GM12878 (cell line): Measurements from ENCODE around the gene ZNF558.

Experiments used
- BCL3 ChIP-seq: IDR thresholded peaks from 2 replicates; pipeline ENCODE4 v1.6.1; 2011; ENCODE audit warnings: borderline replicate concordance, low read depth, mild to moderate bottlenecking, moderate library complexity, low read length; ENCODE audit not compliant: insufficient read depth, poor library complexity, severe bottlenecking
- CBFB ChIP-seq: IDR thresholded peaks from 2 replicates; pipeline ENCODE4 v1.6.1; 2016; ENCODE audit warnings: antibody characterized with exemption, low read depth
- CHD2 ChIP-seq: IDR thresholded peaks from 2 replicates; pipeline ENCODE4 v1.6.1; 2011; ENCODE audit warnings: low read depth, low read length, improper control_type of control experiment, borderline replicate concordance
- CREM ChIP-seq: IDR thresholded peaks from 2 replicates; pipeline ENCODE4 v1.6.1; 2014; ENCODE audit warnings: antibody characterized with exemption, low read depth
- CTCF ChIP-seq, 3 experiments: IDR thresholded peaks in 2 of 3; conservative IDR thresholded peaks in 1 of 3; 2 replicates each; pipeline ENCODE4 v1.5.1; 2011; ENCODE audit warnings: low read depth in 3 of 3, low read length in 3 of 3, mild to moderate bottlenecking in 3 of 3, control low read depth in 2 of 3, moderate library complexity in 2 of 3, inconsistent platforms in 1 of 3, mixed read lengths in 1 of 3; ENCODE audit not compliant: control insufficient read depth in 2 of 3, insufficient read depth in 1 of 3; ENCODE audit errors: extremely low read depth in 1 of 3
- EP300 ChIP-seq, 2 experiments: fragments of 150-350 bp in 1 of 2; IDR thresholded peaks; 2 replicates each; pipeline ENCODE4 v1.6.1; 2011 to 2012; ENCODE audit warnings: low read depth in 2 of 2, low read length in 2 of 2, borderline replicate concordance in 1 of 2, improper control_type of control experiment in 1 of 2, inconsistent platforms in 1 of 2; ENCODE audit not compliant: control insufficient read depth in 1 of 2
- ETV6 ChIP-seq, 2 experiments: fragments of 450-650 bp in 1 of 2; IDR thresholded peaks in 1 of 2; conservative IDR thresholded peaks in 1 of 2; 2 replicates each; pipeline ENCODE4 v1.6.1; 2014; ENCODE audit warnings: antibody characterized with exemption in 1 of 2, borderline replicate concordance in 1 of 2, low read depth in 1 of 2, mild to moderate bottlenecking in 1 of 2, moderate library complexity in 1 of 2
- HDAC2 ChIP-seq: fragments of 200-600 bp; sonication (generic); IDR thresholded peaks from 2 replicates; pipeline ENCODE4 v1.6.1; 2017
- HDAC6 ChIP-seq: fragments of 200-600 bp; sonication (generic); IDR thresholded peaks from one replicate; pipeline ENCODE4 v1.8.0; 2017; ENCODE audit warnings: antibody characterized with exemption; ENCODE audit not compliant: unreplicated experiment
- KDM1A ChIP-seq: fragments of 200-600 bp; sonication (generic); IDR thresholded peaks from 2 replicates; pipeline ENCODE4 v1.6.1; 2016; ENCODE audit warnings: borderline replicate concordance
- MYC ChIP-seq: IDR thresholded peaks from 2 replicates; pipeline ENCODE4 v1.6.1; 2011; ENCODE audit warnings: mild to moderate bottlenecking, low read length, moderate library complexity, inconsistent platforms; ENCODE audit not compliant: insufficient read depth, insufficient replicate concordance, insufficient read length, severe bottlenecking
- POLR2AphosphoS5 ChIP-seq: IDR thresholded peaks from 2 replicates; pipeline ENCODE4 v1.6.1; 2011; ENCODE audit warnings: mild to moderate bottlenecking, low read length, inconsistent platforms
- RAD21 ChIP-seq: IDR thresholded peaks from 2 replicates; pipeline ENCODE4 v1.6.1; 2011; ENCODE audit warnings: mild to moderate bottlenecking, low read depth, low read length, moderate library complexity; ENCODE audit not compliant: insufficient read depth
- SREBF1 ChIP-seq: IDR thresholded peaks from 2 replicates; pipeline ENCODE4 v1.6.1; 2012; ENCODE audit warnings: mild to moderate bottlenecking, low read length

GRCh38 chr19:8835446-8835845, 3.3 kb upstream of the ZNF558 start:
- TF ChIP-seq POLR2AphosphoS5 (no peak), CTCF (IDR thresholded peaks at IDR 0.05 in 2 of 3, conservative IDR thresholded peaks at IDR 0.05 in 1 of 3; ENCODE audit: control insufficient read depth in 2 of 3, extremely low read depth in 1 of 3, insufficient read depth in 1 of 3, low read depth in 3 of 3, low read length in 3 of 3) (no peak), RAD21 (no peak), MYC (no peak), CHD2 (no peak), CBFB (no peak), EP300 (IDR thresholded peaks at IDR 0.05; ENCODE audit: borderline replicate concordance in 1 of 2, control insufficient read depth in 1 of 2, low read depth in 2 of 2, low read length in 2 of 2) (no peak), KDM1A (no peak), ETV6 (conservative IDR thresholded peaks at IDR 0.05 in 1 of 2, IDR thresholded peaks at IDR 0.05 in 1 of 2; ENCODE audit: borderline replicate concordance in 1 of 2, low read depth in 1 of 2) (no peak), HDAC2 (no peak), BCL3 (no peak), SREBF1 (no peak), CREM (no peak), HDAC6 (no peak)
